Suppressor macrophage (primary cell): ENCODE data around the gene SLC34A1.
"Not testable (repeated sequence)": the region's sequence is repeated elsewhere in the genome, so short reads cannot be mapped to it uniquely, and the experiment has no call there.

Experiments
- DNase-seq, 4 experiments: peaks; one replicate each; pipeline ENCODE4 v3.0.0-alpha.2; 2020 to 2022

The SLC34A1 gene

DNA sequence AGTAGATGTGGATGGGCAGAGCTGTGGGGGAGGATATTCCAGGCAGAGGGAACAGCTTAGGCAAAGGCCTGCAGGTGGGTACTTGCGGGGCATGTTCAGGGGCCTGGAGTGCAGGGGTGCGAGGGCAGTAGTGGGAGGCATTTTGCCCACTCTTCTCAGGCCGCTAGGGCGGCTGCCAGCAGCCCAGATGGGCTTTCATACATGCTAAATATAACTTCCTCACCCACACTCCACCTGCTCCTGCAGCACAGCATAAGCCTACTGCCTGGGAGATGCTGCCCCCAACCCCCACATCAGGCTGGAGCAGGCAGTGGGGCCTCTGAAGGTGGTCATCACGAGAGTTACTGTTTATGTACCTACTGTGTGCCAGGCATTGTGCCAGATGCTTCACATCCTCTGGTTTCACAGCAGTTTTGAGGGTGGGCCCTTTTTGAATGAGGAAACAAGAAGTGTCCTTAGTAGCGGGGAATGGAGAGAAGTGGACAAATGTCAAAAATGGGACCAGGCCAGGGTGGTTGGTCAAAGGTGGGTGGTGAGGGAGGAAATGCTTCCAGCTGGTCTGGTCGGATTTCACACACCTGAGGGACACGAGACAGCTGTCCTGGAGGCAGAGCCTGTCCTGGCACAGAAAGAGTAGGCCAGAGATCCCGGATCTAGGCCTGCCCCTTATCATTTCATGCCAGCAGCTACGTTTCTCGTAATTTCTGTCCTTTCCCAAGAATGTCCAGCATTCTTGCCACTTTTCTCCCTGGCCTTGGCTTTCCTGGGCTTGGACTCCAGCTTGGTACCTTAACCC lies 14.4 kb upstream of the SLC34A1 start:
- no peak for DNase-seq

DNA sequence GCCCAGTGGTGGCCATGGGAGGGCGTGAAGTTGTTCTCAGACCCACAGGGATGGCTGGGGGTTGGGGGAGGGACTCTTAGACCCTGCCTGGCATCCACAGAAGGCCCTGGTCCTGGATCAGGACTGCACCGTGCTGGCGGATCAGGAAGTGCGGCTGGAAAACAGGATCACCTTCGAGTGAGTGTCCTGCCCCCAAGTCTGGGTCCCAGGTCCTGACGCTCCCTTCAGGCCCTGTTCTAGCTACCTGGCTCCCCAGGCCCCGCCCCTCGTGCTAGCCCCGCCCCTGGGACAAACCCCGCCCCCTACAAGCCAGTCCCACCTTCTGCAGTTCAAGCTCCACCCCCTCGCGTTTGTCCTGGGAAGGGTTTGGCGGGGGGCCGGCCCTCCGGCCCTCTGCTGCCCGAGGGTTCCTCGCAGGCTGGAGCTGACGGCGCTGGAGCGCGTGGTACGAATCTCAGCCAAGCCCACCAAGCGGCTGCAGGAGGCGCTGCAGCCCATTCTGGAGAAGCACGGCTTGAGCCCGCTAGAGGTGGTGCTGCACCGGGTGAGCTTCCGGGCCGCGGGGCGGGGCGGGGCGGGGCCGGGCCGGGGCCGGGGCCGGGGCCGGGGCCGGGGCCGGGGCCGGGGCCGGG lies 13.6 kb upstream of the SLC34A1 start:
- peak; percentile 60 to 80 (median 74) for DNase-seq

DNA sequence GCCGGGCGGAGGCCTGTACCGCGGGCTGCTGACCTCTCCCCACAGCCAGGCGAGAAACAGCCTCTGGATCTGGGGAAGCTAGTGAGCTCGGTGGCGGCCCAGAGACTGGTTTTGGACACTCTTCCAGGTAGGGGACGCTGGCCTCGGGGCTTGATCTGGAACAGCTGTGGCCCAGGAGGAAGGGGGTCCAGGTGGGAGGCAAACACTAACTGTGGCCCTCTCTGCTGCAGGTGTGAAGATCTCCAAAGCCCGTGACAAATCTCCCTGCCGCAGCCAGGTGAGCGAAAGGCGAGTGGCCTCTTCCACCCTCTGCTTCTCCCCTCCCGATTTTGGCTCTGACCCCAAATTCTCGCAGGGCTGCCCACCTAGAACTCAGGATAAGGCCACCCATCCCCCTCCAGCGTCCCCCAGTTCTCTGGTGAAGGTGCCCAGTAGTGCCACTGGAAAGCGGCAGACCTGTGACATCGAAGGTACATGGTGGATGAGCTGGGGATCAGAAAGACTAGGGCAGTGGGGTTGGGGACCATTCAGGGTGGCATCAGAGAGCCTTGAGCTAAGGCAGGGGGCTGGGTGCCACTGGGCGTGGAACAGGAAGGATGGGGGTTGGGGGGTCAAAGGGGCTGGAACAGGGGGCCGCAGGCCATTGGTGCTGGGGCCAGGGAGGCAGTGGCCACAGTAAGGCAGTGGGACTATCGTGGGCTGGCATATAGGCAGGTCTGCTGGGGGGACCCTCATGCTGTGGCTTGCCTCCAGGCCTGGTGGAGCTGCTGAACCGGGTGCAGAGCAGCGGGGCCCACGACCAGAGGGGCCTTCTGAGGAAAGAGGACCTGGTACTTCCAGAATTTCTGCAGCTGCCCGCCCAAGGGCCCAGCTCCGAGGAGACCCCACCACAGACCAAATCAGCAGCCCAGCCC lies 12.9 kb upstream of the SLC34A1 start:
- DNase-seq: no peak

DNA sequence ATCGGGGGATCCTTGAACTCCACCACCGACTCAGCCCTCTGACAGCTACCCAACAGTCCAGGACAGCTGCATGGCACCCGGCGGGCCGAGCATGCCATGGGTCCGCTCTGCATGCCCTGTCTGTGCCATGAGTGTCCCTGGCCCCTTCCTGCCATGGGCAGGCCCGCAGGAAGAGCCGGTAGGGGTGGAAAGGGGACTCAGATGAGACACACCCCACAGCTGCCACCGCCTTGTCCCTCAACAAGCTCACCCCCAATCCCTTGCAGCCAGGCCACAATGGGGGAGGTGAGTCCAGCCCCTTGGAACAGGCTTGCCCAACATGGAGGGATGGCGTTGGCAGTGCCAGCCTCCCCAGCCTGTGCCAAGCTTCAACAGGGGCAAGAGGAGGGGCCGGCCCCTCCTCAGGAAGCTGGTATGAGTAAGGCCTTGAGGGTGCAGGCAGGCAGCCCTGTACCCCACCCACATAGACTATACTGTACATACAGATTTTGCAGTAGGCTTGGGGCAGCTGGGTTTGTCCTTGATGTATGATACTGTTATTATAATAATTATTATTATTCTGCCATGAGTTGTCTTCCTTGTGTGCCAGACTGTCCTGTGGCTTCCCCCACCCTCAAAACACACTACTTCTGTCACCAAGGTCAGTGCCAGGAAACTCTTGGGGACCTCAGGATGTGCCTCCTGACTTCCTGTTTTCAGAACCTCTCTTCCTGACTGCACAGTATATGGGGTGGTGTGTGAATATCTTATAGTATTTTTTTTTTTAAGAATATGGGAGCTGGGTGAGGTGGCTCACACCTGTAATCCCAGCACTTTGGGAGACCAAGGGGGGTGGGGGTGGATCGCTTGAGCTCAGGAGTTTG lies 12.0 kb upstream of the SLC34A1 start:
- peak in 3 of 4 experiments; percentile 27 to 46 (median 39) for DNase-seq

DNA sequence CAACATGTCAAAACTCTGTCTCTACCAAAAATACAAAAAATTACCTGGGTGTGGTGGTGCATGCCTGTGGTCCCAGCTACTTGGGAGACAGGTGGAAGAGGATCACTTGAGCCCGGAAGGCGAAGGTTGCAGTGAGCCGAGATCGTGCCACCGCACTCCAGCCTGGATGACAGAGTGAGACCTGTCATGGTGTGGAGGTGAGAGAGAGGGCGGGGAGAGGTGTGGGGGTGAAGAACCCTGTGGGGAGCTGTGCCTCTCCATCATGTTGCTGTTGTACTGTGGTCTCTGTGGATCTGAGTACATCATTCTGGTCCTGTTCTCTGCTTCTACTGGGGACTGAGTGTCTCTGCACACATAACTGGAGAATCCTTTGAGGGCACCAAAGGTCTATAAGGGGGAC lies 11.3 kb upstream of the SLC34A1 start:
- no peak for DNase-seq

DNA sequence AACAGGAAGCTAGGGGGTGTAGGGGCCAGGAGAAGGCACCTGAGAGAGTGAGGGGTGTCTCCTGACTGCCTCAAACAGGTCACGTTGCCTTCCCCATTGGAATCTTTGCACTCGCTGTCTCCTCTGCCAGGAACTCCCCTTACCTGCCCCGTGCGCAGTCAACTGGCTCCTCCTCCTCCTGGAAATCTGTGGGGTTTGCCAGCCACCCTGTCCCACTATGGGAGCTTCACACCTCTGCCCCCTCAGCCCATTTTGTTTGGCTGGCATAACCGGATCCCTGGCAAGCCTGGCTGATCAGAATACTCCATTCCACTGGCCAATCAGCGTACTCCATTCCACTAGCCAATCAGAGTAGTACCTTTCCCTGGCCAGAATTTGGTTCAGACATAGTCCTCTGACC lies 10.4 kb upstream of the SLC34A1 start:
- no peak for DNase-seq

DNA sequence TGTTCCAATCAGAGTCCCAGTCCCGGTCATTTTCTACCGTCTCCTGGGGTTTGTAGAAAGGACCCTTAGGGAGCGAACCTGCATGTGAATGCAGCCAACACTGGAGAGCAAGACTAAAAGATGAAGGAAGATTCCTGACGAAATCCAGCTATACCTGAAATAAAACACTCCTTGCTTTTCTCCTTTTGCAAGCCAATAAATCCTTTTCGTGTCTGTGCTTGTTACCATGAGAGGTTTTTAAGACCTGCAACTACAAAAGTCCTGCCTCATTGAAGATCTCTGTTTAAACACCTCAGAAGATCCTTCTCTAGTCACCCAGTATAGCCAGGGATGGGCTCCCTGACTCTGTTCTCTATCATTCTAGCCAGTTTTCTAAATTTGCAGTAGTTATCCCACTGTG lies 10.0 kb upstream of the SLC34A1 start:
- no peak for DNase-seq

DNA sequence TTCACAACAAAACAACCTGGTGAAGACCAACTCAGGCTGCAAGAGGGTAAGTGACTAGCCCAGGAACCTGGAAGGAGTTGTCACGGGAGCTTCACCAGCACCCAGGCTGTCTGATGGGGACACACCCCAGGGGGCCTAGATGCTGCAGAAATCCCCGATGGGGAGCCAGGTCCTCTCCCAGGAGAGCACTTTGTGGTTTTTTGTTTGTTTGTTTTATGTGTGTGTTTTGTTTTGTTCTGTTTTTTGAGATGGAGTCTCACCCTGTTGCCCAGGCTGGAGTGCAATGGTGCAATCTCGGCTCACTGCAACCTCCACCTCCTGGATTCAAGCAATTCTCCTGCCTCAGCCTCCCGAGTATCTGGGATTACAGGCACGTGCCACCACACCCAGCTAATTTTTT lies 8.7 kb upstream of the SLC34A1 start:
- not testable (repeated sequence) for DNase-seq

DNA sequence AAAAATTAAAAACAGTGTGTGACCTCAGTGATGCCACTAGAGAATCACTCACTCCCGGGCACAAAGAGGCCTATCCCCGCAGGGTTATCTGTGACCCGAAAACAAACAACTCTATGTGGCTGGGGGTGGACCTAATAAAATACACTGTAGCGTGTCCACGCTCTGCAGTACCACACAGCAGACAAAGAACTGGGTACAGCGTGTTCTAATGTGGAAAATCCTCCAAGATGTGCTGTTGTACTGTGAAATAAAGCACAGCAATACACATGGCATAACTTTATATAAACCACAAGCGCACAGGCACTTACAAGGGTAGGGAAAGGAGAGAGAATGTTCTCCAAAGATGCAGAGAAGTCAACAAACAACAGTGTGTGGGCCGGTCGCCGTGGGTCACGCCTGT lies 8.1 kb upstream of the SLC34A1 start:
- no peak for DNase-seq

DNA sequence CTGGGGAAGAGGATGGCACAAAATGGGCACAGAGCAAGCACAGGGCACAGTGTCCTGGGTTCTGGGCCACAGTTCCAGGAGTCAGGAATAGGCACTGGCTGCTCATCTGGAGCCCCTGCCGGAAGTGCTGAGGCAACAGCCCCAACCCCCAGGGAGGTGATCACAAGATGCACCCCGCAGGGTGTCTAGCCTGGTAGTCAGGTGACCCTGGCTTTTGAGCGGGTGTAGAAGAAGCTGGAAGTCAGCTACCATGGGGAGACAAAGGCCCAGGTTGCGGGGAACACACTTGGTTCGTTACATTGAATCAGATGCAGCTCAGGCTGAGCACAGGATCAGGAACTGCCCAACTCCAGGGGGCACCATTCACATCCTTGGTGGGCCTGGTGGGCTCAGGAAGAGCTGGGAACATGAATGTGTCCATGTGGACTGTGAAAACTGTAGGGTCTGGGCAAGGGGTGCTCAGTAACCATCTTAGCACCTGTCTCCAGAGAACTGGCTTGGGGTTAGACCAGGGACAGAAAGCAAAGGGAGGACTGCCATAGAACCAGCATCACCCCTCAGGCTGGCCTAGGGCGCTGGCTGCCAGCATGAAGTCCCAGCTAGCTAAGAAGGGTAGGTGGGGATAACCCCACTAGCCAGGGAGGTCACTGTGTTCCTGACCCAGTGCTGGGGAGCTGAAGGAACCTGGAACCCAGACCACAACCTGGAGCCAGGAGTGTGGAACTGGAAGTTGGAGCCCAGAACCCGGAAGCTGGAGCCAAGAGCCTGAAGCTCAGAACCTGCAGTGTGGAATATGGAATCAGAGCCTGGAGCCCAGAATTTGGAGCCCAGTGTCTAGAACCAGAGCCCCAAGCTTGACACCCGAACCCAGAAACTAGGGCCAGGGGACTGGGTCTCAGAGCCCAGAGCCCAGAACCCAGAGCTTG lies 6.1 kb upstream of the SLC34A1 start:
- no peak for DNase-seq

DNA sequence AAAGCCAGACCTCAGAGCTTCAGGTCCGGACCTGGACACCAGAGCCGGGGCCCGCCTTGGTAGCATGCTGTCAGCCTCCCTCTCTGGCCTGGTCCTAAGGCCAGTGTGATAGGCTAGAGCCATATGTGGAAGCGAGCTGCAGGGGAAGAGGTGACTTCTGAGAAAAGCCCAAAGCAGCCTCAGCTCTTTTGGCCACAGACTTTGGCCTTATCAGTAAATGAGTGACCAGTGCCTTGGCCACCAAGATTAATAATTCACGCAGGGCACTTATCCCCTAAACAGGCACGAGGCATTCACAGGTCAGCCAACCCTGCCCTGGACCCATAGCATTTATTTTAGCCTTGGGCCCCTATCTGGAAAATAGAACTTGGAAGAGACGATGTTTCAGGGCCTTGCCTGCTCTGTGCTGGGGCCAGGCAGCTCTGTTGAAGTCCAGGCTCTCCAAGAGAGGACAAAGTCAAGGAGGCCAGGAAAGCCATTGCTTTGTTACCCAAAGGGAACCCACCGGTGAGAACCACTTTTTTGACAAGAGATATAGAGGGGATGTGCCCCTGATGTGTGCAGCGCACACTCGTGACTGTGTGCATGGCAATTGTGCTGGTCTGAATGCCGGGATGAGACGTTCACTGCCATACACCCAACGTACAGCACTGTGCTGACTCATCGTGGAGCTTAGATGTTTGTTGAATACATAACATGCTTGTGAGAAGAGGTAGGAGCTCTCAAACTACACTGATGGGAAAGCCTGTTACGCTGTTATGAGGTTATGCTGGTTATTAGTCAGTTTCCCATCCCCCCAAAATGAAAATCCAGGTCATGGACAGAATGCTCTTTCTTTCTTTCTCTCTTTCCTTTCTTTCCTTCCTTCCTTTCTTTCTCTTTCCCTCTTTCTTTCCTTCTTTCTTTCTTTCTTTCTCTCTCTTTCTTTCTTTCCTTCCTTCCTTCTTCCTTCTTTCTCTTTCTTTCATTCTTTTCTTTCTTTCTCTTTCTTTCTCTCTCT lies 5.0 kb upstream of the SLC34A1 start:
- DNase-seq: peak in 3 of 4 experiments; percentile 28 to 40 (median 31)

DNA sequence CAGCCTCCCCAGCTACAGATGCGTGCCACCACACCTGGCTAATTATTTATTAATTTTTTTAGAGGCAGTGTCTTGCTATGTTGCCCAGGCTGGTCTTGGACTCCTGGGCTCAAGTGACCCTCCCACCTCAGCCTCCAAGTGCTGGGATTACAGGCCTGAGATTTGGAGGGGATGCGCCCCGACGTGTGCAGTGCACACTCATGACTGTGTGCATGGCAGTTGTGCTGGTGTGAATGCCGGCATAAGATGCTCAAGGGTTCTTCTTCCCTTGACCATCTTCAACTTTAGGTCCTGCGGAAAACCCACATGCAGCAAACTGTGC lies 3.5 kb upstream of the SLC34A1 start:
- no peak for DNase-seq

DNA sequence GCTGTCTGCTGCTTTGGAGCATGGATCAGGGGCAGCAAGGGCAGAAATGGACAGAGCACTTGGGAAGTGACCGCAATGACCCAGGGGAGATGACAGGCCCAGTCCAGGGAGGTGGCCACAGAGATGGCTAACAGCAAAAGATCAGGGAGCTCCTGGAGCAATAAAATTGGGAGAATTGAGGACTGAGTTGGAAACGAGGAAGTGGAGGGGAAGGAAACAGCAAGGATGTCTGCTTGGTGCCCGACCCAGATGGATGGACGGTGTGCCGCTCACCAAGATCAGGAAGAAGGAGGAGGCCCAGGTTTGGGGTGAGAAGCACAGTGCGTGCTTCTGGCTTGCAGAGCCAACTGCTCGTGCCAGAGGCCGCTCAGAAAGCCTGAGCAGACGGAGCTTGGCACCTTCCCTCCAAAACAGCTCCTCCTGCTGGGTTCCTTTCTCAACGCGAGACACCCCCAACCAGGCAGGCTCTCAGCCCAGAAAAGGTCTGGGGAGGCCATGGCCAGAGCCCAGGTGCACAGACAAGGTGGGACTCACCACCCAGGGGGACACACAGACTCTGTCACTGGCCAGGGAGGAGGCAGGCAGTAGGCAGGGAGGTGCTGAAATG lies 1.7 kb upstream of the SLC34A1 start:
- peak in 3 of 4 experiments; percentile 36 to 51 (median 46) for DNase-seq

DNA sequence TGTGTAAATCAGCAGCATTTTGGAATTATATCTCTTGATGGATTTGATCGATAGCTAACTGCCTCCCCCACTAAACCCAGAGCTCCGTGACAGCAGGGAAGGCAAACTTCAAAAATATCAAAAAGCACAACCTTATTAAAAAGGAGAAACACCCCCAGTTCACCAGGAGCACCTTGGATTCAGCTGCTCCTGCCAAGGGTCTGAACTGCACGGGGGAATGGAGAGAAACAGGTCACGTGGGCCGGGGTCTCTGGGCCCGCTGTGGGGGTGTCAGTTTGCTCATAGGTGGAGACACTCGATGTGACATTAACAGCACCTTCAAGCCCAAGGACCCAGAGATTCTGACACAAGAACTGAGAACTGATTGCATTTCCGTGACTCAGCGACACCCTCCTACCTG lies 1.1 kb upstream of the SLC34A1 start:
- DNase-seq: no peak

DNA sequence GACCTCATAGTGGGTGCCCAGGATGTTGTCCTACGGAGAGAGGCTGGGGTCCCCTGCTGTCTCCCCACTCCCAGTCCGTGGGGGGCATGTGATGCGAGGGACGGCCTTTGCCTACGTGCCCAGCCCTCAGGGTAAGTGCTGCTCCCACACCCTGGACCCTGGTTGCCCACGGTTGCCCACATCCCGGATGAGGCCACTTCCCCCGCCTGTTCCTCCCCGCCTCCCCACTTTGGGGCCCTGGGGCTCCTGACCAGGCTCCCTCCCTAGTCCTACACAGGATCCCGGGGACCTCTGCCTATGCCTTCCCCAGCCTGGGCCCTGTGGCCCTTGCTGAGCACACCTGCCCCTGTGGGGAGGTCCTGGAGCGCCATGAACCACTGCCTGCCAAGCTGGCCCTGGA lies 1.5 kb downstream of the SLC34A1 start:
- DNase-seq: no peak

DNA sequence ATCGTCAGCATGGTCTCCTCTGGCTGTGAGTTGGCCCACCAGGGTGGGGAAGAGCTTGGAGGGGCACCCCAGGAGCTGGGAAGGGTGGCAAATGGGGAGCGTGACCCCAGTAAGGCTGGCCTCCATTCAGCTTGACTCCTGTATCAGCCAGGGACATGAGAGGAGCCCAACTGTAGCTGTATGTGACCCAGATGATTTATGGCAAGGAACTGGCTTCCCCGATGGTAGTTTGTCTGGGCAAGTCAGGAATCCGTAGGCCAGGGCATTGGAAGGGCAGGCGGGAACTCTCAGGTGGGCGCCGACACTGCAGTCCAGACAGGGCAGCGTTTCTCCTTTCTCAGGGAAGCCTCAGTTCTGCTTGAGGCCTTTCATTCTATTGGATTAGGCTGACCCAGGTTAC lies 2.3 kb downstream of the SLC34A1 start:
- DNase-seq: no peak

DNA sequence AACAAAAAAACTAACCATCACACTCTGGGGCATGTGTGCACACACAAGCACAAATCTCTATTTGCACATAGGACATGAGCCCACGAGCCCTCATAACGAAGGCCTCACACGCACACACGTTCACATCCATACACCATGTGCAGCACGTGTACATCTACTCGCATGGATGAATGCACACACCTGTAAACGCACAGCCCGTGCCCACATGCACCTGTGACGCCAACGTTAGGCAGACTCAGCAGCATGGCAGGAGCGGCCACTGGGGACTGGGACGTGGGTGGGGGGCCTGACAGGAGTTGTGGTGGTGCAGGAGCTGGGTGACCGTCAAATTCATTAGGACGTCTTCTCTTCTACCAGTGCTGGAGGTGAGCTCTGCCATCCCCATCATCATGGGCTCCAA lies 3.2 kb downstream of the SLC34A1 start:
- no peak for DNase-seq

DNA sequence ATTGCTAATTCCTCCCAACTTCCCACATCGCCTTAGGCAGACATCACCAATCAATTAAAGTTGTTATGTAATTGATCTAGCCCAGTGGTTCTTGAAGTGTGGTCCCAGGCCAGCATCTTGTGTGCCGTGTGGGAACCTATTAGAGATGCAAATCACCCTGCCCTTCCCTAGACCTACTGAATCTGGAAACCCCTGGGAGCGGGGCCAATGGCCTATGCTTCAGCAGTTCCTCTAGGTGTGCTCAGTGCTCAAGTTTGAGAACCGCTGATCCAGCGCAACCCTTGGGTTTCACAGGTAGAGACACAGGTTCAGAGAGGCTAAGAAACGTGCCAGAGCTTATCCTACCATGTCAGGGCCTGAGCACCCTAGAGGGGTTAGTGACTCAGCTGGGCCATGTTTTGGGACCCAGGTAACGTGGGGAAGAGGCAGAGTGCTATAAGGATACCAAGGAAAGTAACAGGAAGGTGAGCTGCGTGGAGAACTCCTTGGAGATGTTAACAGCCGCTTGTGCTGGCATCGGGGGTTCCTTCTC lies 4.4 kb downstream of the SLC34A1 start:
- DNase-seq: no peak
